Hepatocyte (in vitro differentiated cells): ENCODE measurements around the gene MTR. TPM values are rescaled to one million over a fixed set of nuclear protein-coding genes. Genes with fewer than 3 reads are reported as not detected.

Experiments used
- DNase-seq: peaks from one replicate; pipeline ENCODE4 v3.0.0-alpha.2; 2016; ENCODE audit warnings: low spot score
- H2AFZ ChIP-seq: fragments of 200-600 bp; sonication (generic); 2 replicates; pipeline ENCODE4 v1.6.0; 2016; ENCODE audit warnings: antibody characterized with exemption, mild to moderate bottlenecking
- H3K27ac ChIP-seq: fragments of 200-600 bp; sonication (generic); 2 replicates; pipeline ENCODE4 v1.5.1; 2016; ENCODE audit warnings: mild to moderate bottlenecking
- H3K27me3 ChIP-seq: fragments of 200-600 bp; sonication (generic); 2 replicates; pipeline ENCODE4 v1.6.1; 2016
- H3K36me3 ChIP-seq: fragments of 200-600 bp; sonication (generic); replicated peaks from 2 replicates; pipeline ENCODE4 v1.5.1; 2016; ENCODE audit warnings: low read depth; ENCODE audit not compliant: insufficient read depth
- H3K4me1 ChIP-seq: fragments of 200-600 bp; sonication (generic); 2 replicates; pipeline ENCODE4 v1.5.1; 2016; ENCODE audit warnings: mild to moderate bottlenecking, moderate library complexity; ENCODE audit not compliant: insufficient read depth
- H3K4me2 ChIP-seq: fragments of 200-600 bp; sonication (generic); 2 replicates; pipeline ENCODE4 v1.6.0; 2016
- H3K4me3 ChIP-seq: fragments of 200-600 bp; sonication (generic); 2 replicates; pipeline ENCODE4 v1.5.1; 2016; ENCODE audit warnings: mild to moderate bottlenecking
- H3K79me2 ChIP-seq: fragments of 200-600 bp; sonication (generic); 2 replicates; pipeline ENCODE4 v1.6.0; 2017; ENCODE audit warnings: mild to moderate bottlenecking
- H3K9me2 ChIP-seq: fragments of 200-600 bp; sonication (generic); replicated peaks from 2 replicates; pipeline ENCODE4 v1.6.0; 2017; ENCODE audit warnings: mild to moderate bottlenecking; ENCODE audit not compliant: insufficient read depth
- H3K9me3 ChIP-seq: fragments of 200-600 bp; sonication (generic); 2 replicates; pipeline ENCODE4 v1.5.1; 2016; ENCODE audit warnings: low read depth, mild to moderate bottlenecking
- H4K20me1 ChIP-seq: fragments of 200-600 bp; sonication (generic); 2 replicates; pipeline ENCODE4 v1.6.0; 2016; ENCODE audit warnings: mild to moderate bottlenecking; ENCODE audit not compliant: insufficient read depth, poor library complexity, severe bottlenecking
- CTCF ChIP-seq: fragments of 200-600 bp; sonication (generic); IDR thresholded peaks from 2 replicates; pipeline ENCODE4 v1.5.1; 2016; ENCODE audit warnings: antibody characterized with exemption, mild to moderate bottlenecking; ENCODE audit not compliant: poor library complexity
- EZH2 ChIP-seq: fragments of 200-600 bp; sonication (generic); IDR thresholded peaks from 2 replicates; pipeline ENCODE4 v1.6.1; 2016; ENCODE audit warnings: antibody characterized with exemption, mild to moderate bottlenecking, borderline replicate concordance
- EZH2phosphoT487 ChIP-seq: fragments of 200-600 bp; sonication (generic); IDR thresholded peaks from one replicate; pipeline ENCODE4 v1.6.1; 2018; ENCODE audit warnings: antibody characterized with exemption, mild to moderate bottlenecking, low read depth, moderate library complexity; ENCODE audit not compliant: unreplicated experiment, severe bottlenecking
- WGBS: methylation state at CpG from one replicate; pipeline ENCODE4 v1.1.6; 2016; ENCODE audit warnings: low lambda C conversion rate; ENCODE audit errors: missing lambda C conversion rate; 5-methylcytosine and 5-hydroxymethylcytosine counted together
- polyA plus RNA-seq: library from polyadenylated mRNA; unstranded; fragments of >200 nt; fragmentation: Nextera tagmentation; extraction: Ambion mirVana; gene quantifications from 2 replicates; pipeline ENCODE4 v1.2.1, GENCODE V29; 2016
- total RNA-seq: library from RNA; depleted of rRNA; stranded (reverse); fragments of >200 nt; gene quantifications from 2 replicates; pipeline ENCODE4 v1.2.3, GENCODE V29; 2014

Gene MTR
- total and polyA plus RNA-seq, 2 experiments from 2014 or later = 9.6 to 23.8 TPM

DNA sequence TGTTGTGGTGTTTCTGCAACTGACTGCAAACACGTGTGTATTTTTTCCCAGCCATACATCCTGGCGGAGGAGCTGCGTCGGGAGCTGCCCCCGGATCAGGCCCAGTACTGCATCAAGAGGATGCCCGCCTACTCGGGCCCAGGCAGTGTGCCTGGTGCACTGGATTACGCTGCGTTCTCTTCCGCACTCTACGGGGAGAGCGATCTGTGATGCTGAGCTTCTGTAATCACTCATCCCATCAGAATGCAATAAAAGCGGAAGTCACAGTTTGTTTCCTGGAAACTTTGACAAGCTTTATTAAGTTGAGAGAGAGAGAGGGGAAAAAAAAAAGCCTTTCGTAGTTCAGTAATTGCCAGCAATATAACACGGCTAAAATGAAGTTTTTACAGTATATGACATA lies 32.7 kb upstream of the MTR start:
- no peak for TF ChIP-seq EZH2
- no peak for TF ChIP-seq CTCF
- no peak for TF ChIP-seq EZH2phosphoT487
- Histone ChIP-seq H3K9me2 (no peaks in the 10 kb centered on the region), H3K4me3 (no peak overlapping the region), H3K27me3 (no peaks in the 10 kb centered on the region), H3K79me2 (no peaks in the 10 kb centered on the region), H4K20me1 (no peaks in the 10 kb centered on the region), H2AFZ (no peak overlapping the region), H3K36me3 (no peaks in the 10 kb centered on the region), H3K4me1 (peaks cover 4% of the 10 kb centered on the region), H3K9me3 (no peaks in the 10 kb centered on the region), H3K4me2 (no peak overlapping the region), H3K27ac (no peak overlapping the region)
- WGBS = 78% methylated on average over 15 of the region's 15 CpGs
- no peak for DNase-seq

- H3K4me1 ChIP-seq = peaks cover 3% of the 10 kb centered on the region
- H3K27me3 ChIP-seq = no peaks in the 10 kb centered on the region
- no peak for TF ChIP-seq EZH2
- no peak for TF ChIP-seq CTCF
- no peak for TF ChIP-seq EZH2phosphoT487
- no peaks in the 10 kb centered on the region for H3K9me3 ChIP-seq
- 85% methylated on average over 6 of the region's 6 CpGs for WGBS
- no peaks in the 10 kb centered on the region for H4K20me1 ChIP-seq
- no peaks in the 10 kb centered on the region for H3K79me2 ChIP-seq
- H3K9me2 ChIP-seq = no peaks in the 10 kb centered on the region
- H3K4me2 ChIP-seq = no peak overlapping the region
- no peak overlapping the region for H2AFZ ChIP-seq
- DNase-seq = no peak
- no peaks in the 10 kb centered on the region for H3K36me3 ChIP-seq
- H3K27ac ChIP-seq = no peak overlapping the region
- H3K4me3 ChIP-seq = no peak overlapping the region
Observed at GRCh38 chr1:236765831-236766230, 29.3 kb upstream of the MTR start.

DNA sequence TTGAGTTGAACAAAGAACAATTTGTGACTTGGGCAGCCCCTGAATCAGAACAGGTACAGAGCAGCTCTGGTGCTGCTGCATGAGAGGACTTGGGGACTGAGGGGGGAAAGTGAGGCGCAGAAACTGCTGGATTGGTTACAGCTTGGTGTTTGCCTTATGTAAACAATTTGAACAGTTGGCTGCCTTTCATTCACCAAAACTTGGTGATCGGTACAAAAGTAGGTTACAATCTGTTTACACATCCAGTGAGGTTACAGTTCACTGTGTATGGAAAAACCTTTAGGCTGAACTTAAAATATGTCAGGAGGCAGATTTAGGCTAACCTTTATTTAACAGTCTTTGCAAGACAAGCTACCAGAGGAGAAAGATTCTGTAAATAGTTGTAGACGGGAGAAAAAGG lies 28.6 kb upstream of the MTR start:
- Histone ChIP-seq H3K4me1 (no peaks in the 10 kb centered on the region), H4K20me1 (no peaks in the 10 kb centered on the region), H3K79me2 (no peaks in the 10 kb centered on the region), H3K4me2 (no peak overlapping the region), H3K27me3 (no peaks in the 10 kb centered on the region), H3K36me3 (no peaks in the 10 kb centered on the region), H3K9me2 (no peaks in the 10 kb centered on the region), H2AFZ (no peak overlapping the region), H3K4me3 (no peak overlapping the region), H3K27ac (no peak overlapping the region), H3K9me3 (no peaks in the 10 kb centered on the region)
- DNase-seq = no peak
- 58% methylated on average over 3 of the region's 3 CpGs for WGBS
- TF ChIP-seq EZH2 = no peak
- TF ChIP-seq EZH2phosphoT487 = no peak
- TF ChIP-seq CTCF = no peak

DNA sequence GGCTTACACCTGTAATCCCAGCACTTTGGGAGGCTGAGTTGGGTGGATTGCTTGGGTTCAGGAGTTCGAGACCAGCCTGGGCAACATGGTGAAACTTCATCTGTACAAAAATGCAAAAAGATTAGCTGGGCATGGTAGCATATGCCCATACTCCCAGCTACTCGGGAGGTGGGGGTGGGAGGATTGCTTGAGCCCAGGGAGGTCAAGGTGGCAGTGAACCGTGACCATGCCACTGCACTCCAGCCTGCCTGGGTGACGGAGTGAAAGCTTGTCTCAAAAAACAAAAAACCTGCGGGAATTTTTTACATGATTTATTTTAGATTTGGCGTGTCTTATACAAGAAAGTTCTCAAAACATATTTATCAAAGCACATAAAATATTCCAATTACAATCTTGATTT lies 27.8 kb upstream of the MTR start:
- no peaks in the 10 kb centered on the region for H3K79me2 ChIP-seq
- no peaks in the 10 kb centered on the region for H4K20me1 ChIP-seq
- H3K9me3 ChIP-seq = no peaks in the 10 kb centered on the region
- 96% methylated on average over 6 of the region's 6 CpGs for WGBS
- TF ChIP-seq EZH2phosphoT487 (no peak), CTCF (no peak), EZH2 (no peak)
- no peak overlapping the region for H3K4me3 ChIP-seq
- no peaks in the 10 kb centered on the region for H3K36me3 ChIP-seq
- no peaks in the 10 kb centered on the region for H3K27me3 ChIP-seq
- no peak for DNase-seq
- no peak overlapping the region for H3K4me2 ChIP-seq
- no peak overlapping the region for H2AFZ ChIP-seq
- no peaks in the 10 kb centered on the region for H3K4me1 ChIP-seq
- no peaks in the 10 kb centered on the region for H3K9me2 ChIP-seq
- no peak overlapping the region for H3K27ac ChIP-seq
